Stimulated activated CD4-positive, alpha-beta T cell treated with anti-CD3 and anti-CD28 coated beads, Interleukin-12 subunit alpha, Interleukin-12 subunit beta, amount 100 ng/mL, for 24 hours (primary cell): ENCODE data around the gene KCNJ5.

ENCODE experiments used
- DNase-seq, 2 experiments: peaks; one replicate each; pipeline ENCODE4 v3.0.0-alpha.2; 2020; ENCODE audit warnings: low read depth in 2 of 2

KCNJ5 gene

DNA sequence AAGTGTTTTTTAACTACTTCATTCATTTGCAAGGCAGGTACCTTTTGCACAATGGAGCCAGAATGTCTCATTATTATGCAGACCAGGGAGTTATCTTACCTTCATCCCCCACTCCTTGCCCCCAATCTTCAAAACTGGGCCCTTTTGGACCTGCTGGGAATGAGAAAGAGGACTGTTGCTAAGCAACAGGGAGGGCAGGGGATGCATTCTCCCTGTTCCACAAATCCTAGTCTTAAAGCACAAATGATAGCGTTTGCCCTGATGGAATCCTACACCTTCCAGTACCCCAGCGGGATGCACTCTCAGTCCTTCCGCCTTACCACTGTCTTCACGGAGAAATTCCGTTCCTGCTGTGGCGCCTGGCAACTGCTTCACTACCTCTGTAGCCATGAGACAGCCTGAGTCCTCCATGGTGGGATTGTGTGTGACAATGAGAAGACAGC lies 20.0 kb upstream of the KCNJ5 start:
- DNase-seq, result no peak

DNA sequence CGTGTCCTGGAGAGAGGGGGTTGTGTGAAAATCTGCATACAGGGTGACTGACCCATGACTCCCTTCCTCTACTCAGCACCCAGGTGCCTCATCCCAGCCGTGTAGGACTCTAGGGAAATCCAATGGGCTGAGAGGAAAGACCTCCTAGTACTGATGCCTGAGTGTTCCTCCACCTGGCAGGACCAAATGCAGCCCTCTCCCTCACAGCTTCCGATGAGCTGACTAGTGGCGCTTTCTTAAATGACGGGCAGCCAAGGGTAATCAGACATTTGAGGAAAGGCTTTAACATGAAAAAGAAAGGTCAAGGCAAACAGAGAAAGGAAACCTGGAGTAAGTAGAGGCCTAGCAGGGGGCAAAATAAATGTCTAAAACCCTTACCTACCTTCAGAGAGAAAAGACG lies 19.1 kb upstream of the KCNJ5 start:
- DNase-seq, result no peak

DNA sequence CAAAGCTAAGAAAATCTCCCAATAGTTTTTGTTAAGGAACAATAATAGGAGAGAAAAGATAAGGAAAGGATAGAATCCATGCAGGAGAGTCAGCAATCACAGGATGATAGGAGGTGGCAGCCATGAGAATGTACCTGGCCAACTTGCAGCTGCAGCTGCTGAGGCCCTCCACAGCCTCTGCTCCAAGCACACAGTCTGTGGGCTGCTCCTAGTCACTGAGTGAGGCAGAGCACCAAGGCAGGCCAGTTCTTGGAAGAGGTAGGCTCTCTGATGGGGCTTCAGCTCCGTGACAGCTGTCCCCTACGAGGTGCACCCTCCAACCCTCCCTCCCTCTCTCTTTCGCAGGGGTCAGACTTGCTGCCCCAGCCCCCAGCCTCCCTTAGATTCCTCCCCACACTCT lies 18.6 kb upstream of the KCNJ5 start:
- no peak for DNase-seq

- no peak for DNase-seq
Observed at GRCh38 chr11:128874427-128874826, 16.7 kb upstream of the KCNJ5 start.

DNA sequence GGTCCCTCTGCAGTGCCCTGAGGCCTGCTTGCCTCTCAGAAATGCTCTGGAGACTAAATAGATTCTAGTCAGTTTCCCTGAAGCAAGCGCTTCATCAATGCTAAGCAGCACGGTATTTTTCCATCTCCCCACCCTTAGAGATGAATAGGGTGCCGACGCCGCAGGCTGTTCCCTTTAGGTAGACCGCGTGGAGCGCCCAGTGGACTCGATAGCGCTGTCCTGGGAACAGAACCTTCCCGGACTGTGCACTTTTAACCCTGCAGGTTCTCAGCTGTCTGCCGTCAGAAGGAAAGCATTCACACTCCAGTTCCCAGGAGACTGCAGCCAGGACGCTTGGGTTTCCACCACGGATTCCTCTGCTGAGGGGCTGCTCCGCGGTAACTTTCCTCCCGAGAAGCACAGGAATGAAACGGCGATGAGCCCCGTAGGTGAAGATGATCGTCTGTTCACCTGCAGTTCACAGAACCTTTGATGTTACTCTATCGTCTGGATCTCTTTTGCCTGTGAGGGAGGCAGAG lies 15.0 kb upstream of the KCNJ5 start:
- DNase-seq, result no peak

DNA sequence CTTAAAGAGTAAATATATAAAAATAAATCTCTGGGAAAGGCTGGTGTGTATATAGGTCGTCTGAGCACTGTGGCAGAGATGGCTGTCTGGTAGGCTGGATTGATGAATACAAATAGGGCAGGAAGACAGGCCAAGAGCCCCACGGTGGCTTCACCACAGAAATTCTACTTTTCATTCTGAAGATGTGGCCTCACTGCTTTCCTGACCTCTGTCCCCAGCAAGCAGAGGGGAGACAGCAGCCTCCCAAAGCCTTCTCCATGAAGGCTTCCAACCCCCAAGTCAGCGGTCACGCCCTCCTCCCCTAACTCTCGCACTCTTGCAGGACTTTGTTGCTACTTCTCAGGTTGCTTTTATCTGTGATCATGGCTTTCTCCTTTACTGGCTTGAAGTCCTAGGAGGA lies 13.4 kb upstream of the KCNJ5 start:
- DNase-seq, result no peak

DNA sequence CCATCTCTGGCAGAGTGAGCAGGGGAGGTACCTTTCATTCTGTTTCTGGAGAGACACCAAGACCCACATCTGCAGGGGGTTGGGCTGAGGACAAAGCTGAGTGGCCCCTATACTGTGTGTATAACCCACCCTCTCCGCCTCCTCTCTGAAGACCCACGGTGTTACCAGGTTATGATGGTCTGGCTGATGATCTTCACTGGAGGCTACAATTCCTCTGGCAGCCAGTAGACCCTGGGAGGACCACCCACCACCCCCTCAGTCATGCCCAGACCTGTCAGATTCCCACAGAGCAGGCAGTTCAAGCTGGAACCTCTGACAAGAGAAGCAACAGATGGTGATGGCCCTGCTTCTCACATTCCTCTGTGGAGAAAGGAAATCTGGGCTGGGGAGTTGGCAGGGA lies 12.7 kb upstream of the KCNJ5 start:
- no peak for DNase-seq

DNA sequence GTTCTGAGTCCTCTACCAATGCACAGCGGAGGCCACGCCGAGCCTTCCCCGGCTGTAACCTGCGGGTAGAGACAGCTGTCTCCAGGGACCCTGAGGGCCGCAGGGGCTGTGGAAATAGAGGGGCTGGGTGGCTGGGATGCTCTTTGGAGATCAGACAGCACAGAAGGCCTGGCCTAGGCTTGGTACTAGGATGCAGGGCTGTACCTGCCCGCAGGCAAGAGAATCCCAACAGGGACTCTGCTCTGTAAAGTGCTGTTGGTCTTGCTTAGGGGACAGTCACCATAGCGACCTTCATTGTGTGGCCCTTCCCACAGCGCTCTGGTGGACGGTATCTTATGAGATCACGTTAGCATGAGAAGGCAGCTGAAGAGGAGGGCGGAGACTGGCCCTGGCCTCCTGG lies 11.3 kb upstream of the KCNJ5 start:
- no peak for DNase-seq

- DNase-seq, result no peak
Observed at GRCh38 chr11:128881221-128881620, 9.9 kb upstream of the KCNJ5 start.

DNA sequence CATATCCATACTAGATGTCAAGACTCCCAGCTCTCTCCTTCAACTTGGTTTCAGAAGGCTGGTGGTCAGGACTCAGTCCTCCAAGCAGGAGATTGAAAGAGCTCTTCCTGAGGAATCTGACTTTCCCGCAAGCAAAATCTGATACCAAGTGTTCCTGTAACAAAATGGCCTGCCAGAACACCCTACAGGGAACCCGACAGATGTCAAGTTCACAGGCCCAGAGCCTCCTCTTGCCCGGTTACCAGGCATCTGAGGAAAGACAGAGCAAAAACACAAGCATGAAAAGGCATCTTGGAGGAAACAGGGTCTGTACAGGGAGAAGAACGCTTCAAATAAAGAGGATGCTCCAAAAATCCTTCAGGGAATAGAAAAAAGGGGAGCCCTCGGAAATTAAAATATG lies 8.7 kb upstream of the KCNJ5 start:
- no peak for DNase-seq

DNA sequence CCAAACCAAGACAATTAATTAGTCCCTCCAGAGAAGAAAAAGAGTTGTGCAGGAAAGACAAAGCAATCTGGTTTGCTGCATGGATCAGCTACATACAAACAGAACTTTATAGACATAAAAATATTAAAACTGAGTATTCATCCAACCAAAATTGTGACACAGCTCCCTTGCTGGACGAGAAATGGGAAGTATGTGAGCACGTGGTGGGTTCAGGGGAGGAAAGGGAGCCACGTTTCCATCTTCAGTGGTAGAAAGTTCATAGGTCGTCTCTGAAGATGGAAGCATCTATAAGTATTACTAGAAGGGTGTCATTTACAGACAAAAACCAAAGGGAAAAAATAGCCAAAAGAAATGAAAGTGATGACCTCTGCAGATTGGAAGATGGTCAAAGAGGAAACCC lies 7.1 kb upstream of the KCNJ5 start:
- no peak for DNase-seq

DNA sequence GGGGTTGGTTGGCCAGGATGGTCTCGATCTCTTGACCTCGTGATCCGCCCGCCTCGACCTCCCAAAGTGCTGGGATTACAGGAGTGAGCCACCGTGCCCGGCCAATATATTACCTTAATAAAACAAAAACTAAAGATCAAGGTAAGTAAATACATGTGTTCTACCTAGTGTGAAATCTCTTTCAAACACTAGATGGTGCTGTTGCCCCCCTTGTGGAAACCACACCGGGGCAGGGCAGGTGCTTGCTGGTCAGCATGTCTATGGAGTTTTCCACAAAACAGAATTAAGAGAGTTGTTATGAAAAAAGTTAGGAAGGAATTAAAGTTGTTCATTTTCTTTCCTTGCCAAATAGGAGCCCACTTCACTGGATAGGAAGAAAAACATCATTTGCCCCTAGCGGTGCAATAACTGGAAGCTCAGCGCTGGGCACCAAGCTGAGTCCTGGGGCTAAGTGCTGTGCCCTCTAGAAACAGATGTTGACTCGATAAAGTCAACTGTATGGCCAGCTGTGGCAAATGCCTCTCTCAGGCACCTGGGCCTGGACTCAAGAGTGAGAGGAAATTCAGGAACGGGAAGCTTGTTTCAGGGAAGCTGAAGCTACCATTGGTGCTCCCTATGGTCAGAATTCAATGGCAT lies 6.3 kb upstream of the KCNJ5 start:
- peak in 1 of 2 experiments; percentile 42 for DNase-seq

- DNase-seq, result no peak
Observed at GRCh38 chr11:128886406-128887124, 4.6 kb upstream of the KCNJ5 start.

DNA sequence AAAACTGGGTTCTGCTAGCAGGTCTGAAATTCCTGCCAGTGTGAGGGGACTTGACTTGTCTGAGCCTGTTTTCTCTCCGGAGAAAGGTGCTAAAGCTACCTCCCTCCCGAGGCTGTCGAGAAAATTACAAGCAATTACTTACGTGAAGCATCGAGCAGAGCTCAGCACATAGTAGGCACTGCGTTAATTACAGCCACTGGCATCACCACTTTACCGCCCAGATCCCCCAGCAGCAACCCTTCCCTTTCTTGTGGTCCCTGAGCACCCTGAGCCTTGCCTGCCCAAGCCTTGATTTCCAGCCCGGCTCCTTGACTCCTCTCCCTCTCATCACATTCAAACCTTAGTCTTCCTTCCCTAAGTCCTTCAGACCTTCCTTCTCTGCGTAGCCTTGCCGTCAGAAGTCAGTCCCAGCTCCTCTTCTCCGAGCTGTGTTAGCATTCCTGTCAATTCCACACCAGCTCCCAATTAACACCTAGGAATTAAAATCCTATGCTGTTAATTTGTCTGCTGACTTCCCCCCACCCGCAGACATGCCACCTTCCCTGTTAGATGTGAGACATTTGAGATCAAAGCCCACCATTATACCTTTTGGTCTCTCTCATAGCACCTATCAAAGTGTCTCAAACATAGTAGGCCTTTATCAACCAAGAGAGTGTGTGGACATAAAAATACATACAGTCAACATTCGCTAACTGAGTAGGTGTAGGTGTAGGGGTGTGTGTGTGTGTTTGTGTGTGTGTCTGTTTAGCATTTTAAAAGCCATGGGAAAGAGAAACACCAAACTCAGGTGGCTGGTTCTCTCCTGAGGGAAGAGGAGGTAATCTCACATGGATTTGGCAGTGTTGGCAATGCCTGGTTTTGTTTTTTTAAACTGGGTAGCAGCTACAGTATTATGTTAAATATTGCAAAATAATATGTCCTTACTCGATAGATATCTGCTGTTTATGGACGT lies 2.8 kb upstream of the KCNJ5 start:
- no peak for DNase-seq

GRCh38 chr11:128889657-128890213 lies 1.4 kb upstream of the KCNJ5 start:
- no peak for DNase-seq

DNA sequence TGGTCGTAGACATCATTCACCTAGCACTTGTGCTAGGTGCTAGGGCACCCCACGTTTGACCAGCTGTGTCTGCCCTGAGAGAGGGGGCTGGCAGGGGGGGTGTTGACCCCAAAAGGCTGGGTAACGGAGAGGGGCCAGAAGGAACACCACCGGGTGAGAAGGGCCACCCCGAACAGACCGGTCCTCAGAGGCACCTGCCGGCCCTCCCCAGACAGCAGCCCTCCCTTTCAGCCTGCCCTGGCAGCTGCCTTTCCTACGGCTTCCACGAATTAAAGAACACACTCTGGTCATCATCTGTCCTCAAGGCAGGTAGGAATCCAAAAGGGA lies 977 bp upstream of the KCNJ5 start:
- no peak for DNase-seq

GRCh38 chr11:128891913-128892398 lies 800 bp downstream of the KCNJ5 start:
- no peak for DNase-seq

- no peak for DNase-seq
Observed at GRCh38 chr11:128892866-128893565, 1.9 kb downstream of the KCNJ5 start.

DNA sequence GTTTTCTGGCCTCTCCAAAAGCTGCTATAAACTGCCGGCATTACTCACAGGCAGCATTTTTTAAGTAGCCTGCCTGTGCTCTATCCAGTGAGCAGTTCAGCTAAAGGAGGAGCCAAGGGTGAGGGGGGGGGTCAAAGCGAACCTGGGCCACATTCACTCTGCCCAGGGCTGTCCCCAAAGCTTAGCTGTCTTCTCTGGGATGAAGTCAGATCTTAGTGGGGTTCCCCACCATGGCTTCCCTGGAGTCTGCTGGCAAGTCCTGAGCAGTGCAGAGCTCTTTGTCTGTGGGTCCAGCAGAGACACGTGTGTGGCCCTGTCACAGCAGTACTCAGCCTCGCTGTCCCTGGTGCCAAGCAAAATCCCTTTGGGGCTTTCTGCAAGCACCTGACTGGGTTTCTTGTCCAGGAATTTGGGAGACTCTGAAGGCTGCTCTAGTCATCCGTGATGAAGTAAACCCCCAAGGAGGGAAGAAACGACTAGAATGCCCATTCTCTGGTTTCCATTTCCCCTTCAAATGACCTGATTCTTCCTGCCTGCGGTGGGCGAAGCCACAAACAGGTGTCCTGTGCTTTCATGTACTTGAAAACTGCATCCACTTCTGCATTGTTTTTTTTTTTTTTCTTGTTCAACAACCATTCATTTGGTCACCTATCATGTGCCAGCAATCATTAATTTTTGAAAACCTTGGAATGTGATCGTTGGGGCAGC lies 2.6 kb downstream of the KCNJ5 start:
- DNase-seq, result no peak

- DNase-seq, result no peak
Observed at GRCh38 chr11:128894286-128894681, 3.1 kb downstream of the KCNJ5 start.

DNA sequence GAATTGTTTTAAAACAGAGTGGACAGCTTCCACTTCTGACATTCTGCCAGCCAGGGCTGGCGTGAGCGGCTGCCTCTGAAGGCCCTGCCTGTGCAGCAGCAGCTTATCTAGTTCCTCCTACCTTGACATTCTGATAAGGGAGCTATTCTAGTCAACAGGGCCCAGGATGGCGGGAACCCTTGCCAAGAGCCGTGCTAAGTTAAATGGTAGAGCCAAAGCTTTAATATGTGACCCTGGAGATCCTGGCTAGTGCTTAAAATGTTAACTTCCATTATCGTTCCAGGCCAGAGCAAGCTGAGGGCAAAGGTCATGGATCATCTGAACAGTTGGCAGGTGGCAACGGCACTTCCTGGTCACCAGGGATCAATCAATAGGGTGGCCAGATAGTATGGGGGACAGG lies 3.5 kb downstream of the KCNJ5 start:
- no peak for DNase-seq
